Retinal pigment epithelial cell (primary cell): ENCODE results near the gene TCP11L2.

ENCODE experiments used
- DNase-seq: peaks from one replicate; pipeline ENCODE4 v3.0.0-alpha.2; 2010; ENCODE audit warnings: low read depth
- H3K4me3 ChIP-seq: 2 replicates; pipeline ENCODE4 v1.5.1; 2011; ENCODE audit warnings: mild to moderate bottlenecking, low read length, control low read depth, moderate library complexity
- TF ChIP-seq, protein P1 (sequence below): conservative IDR thresholded peaks from 2 replicates; pipeline ENCODE4 v1.5.1; 2011; ENCODE audit warnings: low read depth, low read length, control low read depth, inconsistent platforms

Gene TCP11L2

DNA sequence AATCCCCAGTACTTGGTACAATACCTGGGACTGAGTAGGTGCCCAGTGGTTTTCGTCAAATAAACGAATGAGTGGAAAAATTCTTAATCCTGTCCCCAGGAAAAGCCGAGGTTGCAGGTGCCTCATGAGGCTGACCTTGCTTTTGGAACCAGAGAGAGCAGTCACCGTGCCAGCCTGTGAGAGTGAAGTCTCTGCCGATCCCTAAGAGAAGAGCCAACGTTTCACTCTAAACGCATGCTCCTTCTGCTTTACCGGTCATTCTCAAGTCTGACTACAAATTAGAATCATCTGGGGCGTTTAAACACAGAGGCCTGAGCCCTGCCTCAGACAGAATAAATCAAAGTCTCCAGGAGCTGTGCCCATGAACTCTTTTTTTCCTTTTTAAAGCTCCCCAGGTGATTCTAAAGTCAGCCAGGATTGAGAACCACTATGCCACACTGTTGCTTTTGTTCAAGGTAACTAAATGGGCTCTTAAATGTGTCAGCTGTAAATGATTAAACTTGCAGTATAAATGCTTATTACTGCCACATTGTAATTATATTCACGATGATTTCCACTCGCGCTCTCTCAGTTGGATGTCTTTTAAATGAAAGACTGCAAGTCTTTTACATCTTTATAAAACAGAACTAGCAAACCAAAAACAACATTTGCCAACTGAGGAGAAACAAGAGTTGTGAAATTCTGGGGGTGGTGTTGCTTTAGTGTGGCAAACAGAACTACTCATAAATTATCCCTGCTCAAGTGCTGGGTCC is 26.9 kb downstream of the TCP11L2 start:
- TF ChIP-seq, protein P1, sequence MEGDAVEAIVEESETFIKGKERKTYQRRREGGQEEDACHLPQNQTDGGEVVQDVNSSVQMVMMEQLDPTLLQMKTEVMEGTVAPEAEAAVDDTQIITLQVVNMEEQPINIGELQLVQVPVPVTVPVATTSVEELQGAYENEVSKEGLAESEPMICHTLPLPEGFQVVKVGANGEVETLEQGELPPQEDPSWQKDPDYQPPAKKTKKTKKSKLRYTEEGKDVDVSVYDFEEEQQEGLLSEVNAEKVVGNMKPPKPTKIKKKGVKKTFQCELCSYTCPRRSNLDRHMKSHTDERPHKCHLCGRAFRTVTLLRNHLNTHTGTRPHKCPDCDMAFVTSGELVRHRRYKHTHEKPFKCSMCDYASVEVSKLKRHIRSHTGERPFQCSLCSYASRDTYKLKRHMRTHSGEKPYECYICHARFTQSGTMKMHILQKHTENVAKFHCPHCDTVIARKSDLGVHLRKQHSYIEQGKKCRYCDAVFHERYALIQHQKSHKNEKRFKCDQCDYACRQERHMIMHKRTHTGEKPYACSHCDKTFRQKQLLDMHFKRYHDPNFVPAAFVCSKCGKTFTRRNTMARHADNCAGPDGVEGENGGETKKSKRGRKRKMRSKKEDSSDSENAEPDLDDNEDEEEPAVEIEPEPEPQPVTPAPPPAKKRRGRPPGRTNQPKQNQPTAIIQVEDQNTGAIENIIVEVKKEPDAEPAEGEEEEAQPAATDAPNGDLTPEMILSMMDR: no peak
- DNase-seq: no peak

DNA sequence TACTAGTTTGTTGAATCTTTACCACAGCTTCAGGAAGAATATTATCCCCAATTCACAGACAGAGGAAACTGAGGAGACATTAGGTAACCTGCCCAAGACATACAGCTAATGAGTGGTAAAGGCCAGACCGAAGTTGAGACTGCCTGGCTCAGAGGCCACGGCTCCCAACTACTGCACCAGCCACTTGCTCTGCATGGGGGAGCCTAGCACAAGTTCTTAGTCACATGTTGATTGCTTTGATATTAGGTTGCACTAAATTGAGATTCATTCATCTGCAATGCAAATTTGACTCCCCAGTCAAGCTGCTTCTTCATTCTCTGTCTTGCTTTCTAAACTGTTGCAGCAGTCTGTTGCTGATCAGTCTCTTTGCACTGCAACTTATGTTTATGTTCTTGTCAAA is 29.1 kb downstream of the TCP11L2 start:
- TF ChIP-seq, protein P1: no peak
- DNase-seq: no peak
- H3K4me3 ChIP-seq: no peak overlapping the region

More for the DNA sequence above, 26.9 kb downstream of the TCP11L2 start:
- no peak overlapping the region for H3K4me3 ChIP-seq

DNA sequence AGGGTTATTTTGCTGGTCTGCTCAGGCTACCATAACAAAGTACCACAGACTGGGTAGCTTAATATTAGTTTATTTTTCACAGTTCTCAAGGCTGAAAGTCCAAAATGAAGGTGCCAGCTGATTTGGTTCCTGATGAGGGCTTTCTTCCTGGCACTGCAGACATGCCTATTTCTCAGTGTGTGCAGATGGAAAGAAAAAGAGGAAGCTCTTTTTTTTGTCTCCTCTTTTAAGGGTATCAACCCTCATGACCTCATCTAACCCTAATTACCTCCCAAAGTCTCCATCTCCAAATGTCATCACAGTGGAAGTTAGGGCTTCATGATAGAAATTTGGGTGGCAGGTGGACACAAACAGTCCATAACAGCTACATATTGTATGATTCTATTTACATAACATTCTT is 30.0 kb downstream of the TCP11L2 start:
- TF ChIP-seq, protein P1: no peak
- no peak for DNase-seq

DNA sequence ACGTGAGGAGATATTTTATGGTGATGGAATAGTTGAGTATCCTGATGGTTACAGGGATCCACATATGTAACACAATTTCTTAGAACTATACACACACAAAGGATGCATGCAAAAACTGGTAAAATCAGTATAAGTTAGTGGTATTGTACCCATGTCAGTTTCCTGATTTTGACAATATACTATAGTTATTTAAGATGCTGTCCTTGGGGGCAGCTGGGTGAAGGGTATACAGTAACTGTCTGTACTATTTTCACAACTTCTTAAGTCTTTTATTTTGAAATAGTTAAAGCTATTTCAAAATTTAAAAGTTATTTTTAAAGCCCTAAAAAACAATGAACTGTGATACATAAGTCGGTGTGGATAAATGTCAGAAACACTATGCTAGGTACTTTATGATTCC is 30.5 kb downstream of the TCP11L2 start:
- H3K4me3 ChIP-seq: no peak overlapping the region
- TF ChIP-seq, protein P1: no peak
- no peak for DNase-seq

More for the DNA sequence above, 30.0 kb downstream of the TCP11L2 start:
- H3K4me3 ChIP-seq: no peak overlapping the region

DNA sequence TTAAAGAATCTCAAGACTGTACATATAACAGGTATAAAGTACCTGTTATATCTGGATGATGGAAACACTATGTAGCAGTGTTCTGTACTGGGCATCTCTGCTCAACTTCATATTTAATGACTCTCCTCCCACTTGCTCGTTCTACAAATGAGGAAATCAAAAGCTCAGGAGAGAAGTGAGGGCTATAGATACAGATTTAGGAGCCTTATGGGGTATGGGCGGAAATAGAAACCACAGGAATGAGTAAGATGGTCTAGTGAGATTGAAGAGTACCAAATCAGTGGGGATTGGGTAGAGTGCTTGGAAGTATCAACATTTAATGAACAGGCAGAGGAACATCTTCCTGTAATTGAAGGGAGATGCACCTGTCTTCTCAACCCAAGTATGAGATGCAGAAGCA is 31.2 kb downstream of the TCP11L2 start:
- no peak overlapping the region for H3K4me3 ChIP-seq
- TF ChIP-seq, protein P1: no peak
- no peak for DNase-seq

DNA sequence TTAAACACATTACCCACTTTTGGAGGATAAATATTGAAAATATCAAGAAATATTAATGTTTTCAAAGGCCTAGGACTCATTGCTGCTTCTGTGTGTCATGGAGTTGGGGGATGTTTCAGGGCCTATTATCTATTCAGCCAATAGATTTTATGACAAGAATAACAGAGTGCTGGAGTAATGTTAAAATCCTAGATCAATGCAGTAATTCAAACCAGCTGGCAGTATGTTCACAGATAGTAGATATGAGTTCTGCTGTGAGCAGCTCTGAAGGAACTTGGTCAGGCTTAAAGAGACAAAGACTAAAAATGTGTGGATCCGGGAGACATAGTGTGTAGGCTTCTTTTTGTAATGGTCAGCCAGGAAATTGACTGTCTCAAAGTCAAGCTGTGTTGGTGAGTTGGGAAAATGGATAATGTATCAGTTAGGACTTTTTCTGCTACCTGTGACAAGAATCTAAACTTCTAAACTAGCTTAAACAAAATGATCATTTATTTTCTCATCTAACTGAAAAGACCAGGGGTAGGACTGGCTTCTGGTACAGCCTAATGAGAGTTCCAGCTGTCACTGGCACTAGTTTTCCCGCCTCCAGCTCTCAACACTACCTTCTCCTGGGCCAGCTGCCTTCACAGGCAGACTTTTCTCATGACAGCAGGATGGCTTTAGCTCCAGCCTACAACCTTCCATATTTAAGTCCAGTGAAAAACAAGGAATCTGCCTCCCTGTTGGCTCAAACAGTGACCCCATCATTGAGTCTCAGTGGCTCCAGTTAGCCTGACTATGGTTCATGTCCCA is 38.7 kb downstream of the TCP11L2 start:
- TF ChIP-seq, protein P1: no peak
- H3K4me3 ChIP-seq: no peak overlapping the region
- DNase-seq: no peak
